Measurements from ENCODE around the gene PAX7. TPM values are rescaled to one million over a fixed set of nuclear protein-coding genes. Genes with fewer than 3 reads are reported as not detected.

PAX7 gene
- total and polyA plus RNA-seq, 2 donors (not counting 3 experiments of a cell fraction or from before 2014, with no cell fraction given), result not detected

- dilution Hi-C loops (cut with MboI; ENCODE audit: extremely low pct_ligation_motif_present, low sequenced_read_pairs), result no loop called here
- no peak overlapping the region for H3K4me2 ChIP-seq (ENCODE audit: insufficient read depth, low read length)
- intact Hi-C loops (cut with micrococcal nuclease), result no loop called here
Observed at GRCh38 chr1:18738617-18739016, 108.0 kb downstream of the PAX7 start.

More at GRCh38 chr1:18738617-18739016, 108.0 kb downstream of the PAX7 start:
- H3K27me3 ChIP-seq (ENCODE audit: control insufficient read depth in 2 of 2, insufficient read depth in 2 of 2, low read length in 2 of 2), result no peaks in the 10 kb centered on the region
- no peak for TF ChIP-seq FOS (IDR thresholded peaks at IDR 0.05; ENCODE audit: borderline replicate concordance, insufficient read depth, low read length)
- no peak for TF ChIP-seq JUN (IDR thresholded peaks at IDR 0.05; ENCODE audit: borderline replicate concordance, insufficient read depth, insufficient read length, low read depth)
- TF ChIP-seq POLR2A (IDR thresholded peaks at IDR 0.05; ENCODE audit: low read depth, low read length), result no peak
- TF ChIP-seq, protein P1, sequence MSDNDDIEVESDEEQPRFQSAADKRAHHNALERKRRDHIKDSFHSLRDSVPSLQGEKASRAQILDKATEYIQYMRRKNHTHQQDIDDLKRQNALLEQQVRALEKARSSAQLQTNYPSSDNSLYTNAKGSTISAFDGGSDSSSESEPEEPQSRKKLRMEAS (IDR thresholded peaks at IDR 0.05; ENCODE audit: insufficient read depth, insufficient read length), result no peak
- no peak for TF ChIP-seq EZH2 (IDR thresholded peaks at IDR 0.05; ENCODE audit: borderline replicate concordance, low read depth, low read length, severe bottlenecking)
- TF ChIP-seq, protein P2, sequence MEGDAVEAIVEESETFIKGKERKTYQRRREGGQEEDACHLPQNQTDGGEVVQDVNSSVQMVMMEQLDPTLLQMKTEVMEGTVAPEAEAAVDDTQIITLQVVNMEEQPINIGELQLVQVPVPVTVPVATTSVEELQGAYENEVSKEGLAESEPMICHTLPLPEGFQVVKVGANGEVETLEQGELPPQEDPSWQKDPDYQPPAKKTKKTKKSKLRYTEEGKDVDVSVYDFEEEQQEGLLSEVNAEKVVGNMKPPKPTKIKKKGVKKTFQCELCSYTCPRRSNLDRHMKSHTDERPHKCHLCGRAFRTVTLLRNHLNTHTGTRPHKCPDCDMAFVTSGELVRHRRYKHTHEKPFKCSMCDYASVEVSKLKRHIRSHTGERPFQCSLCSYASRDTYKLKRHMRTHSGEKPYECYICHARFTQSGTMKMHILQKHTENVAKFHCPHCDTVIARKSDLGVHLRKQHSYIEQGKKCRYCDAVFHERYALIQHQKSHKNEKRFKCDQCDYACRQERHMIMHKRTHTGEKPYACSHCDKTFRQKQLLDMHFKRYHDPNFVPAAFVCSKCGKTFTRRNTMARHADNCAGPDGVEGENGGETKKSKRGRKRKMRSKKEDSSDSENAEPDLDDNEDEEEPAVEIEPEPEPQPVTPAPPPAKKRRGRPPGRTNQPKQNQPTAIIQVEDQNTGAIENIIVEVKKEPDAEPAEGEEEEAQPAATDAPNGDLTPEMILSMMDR (IDR thresholded peaks at IDR 0.05; ENCODE audit: extremely low read depth in 1 of 2, insufficient read depth in 1 of 2, low read depth in 1 of 2, low read length in 2 of 2), result no peak
- no peak for TF ChIP-seq GATA2 (IDR thresholded peaks at IDR 0.05; ENCODE audit: insufficient read depth, insufficient read length, low read depth, low read length)
- no peak for TF ChIP-seq MYC (IDR thresholded peaks at IDR 0.05; ENCODE audit: low read depth, low read length)
- no peak overlapping the region for H3K27ac ChIP-seq (ENCODE audit: insufficient read depth, low read depth, low read length)
- BruUV-seq (replicated peaks), result no TSS peak
- no peak overlapping the region for H2AFZ ChIP-seq (ENCODE audit: low read depth, low read length)
- no peak overlapping the region for H3K9ac ChIP-seq (replicated peaks; ENCODE audit: extremely low read depth, insufficient read depth, low read length)
- no peaks in the 10 kb centered on the region for H3K9me3 ChIP-seq (replicated peaks; ENCODE audit: control insufficient read depth, insufficient read depth, low read length)
- FAIRE-seq, result no peak
- no peaks in the 10 kb centered on the region for H3K4me1 ChIP-seq (ENCODE audit: control insufficient read depth, extremely low read depth, insufficient read depth, low read length)
- no peaks in the 10 kb centered on the region for H4K20me1 ChIP-seq (replicated peaks; ENCODE audit: control insufficient read depth, extremely low read depth, insufficient read depth, low read length)
- no peak for DNase-seq (ENCODE audit: low read depth, low spot score)
- H3K36me3 ChIP-seq (ENCODE audit: control insufficient read depth in 2 of 2, extremely low read depth in 1 of 2, insufficient read depth in 2 of 2, low read length in 2 of 2), result no peaks in the 10 kb centered on the region
- H3K9me1 ChIP-seq (replicated peaks; ENCODE audit: control insufficient read depth, extremely low read depth, insufficient read depth, low read length), result no peaks in the 10 kb centered on the region
- POLR2A ChIA-PET, result no interaction called here
- H3K4me3 ChIP-seq (replicated peaks in 1 of 3; ENCODE audit: insufficient read depth in 1 of 3, low read depth in 1 of 3, low read length in 3 of 3), result no peak overlapping the region
- no peaks in the 10 kb centered on the region for H3K79me2 ChIP-seq (ENCODE audit: control insufficient read depth, insufficient read depth, low read length)
- CTCF ChIA-PET, result no interaction called here
